PFSK-1 (cell line): ENCODE measurements around the gene RBCK1.

ENCODE experiments used
- POLR2AphosphoS5 ChIP-seq: IDR thresholded peaks from 2 replicates; pipeline ENCODE4 v1.6.1; 2012; ENCODE audit warnings: low read depth, mild to moderate bottlenecking, control low read depth, low read length, moderate library complexity
- REST ChIP-seq, 2 experiments: IDR thresholded peaks; 2 replicates each; pipeline versions ENCODE4 v1.6.1 to v1.8.0; 2011 to 2012; ENCODE audit warnings: low read depth in 2 of 2, low read length in 2 of 2, control low read depth in 1 of 2, inconsistent platforms in 1 of 2, mild to moderate bottlenecking in 1 of 2, moderate library complexity in 1 of 2; ENCODE audit not compliant: insufficient read depth in 1 of 2
- SIN3A ChIP-seq: IDR thresholded peaks from 2 replicates; pipeline ENCODE4 v1.6.1; 2012; ENCODE audit warnings: mild to moderate bottlenecking, low read length, moderate library complexity, borderline replicate concordance; ENCODE audit not compliant: insufficient read depth
- TAF1 ChIP-seq: IDR thresholded peaks from 2 replicates; pipeline ENCODE4 v1.6.1; 2012; ENCODE audit warnings: low read length, control low read depth, borderline replicate concordance; ENCODE audit not compliant: insufficient read depth

- TF ChIP-seq TAF1 (no peak), POLR2AphosphoS5 (no peak), REST (IDR thresholded peaks at IDR 0.05; ENCODE audit: insufficient read depth in 1 of 2, low read depth in 2 of 2, low read length in 2 of 2) (no peak), SIN3A (no peak)
These were observed 11.3 kb upstream of the RBCK1 start for GRCh38 chr20:396619-397431.
